Erythroblast (primary cell): ENCODE measurements around the gene ATP1A4.

Source experiments
- GATA1 ChIP-seq: IDR thresholded peaks from 2 replicates; pipeline ENCODE4 v1.6.1; 2011; ENCODE audit warnings: low read depth, mild to moderate bottlenecking, control low read depth, low read length, moderate library complexity
- POLR2A ChIP-seq: IDR thresholded peaks from 2 replicates; pipeline ENCODE4 v1.6.1; 2011; ENCODE audit warnings: mild to moderate bottlenecking, low read length

GRCh38 chr1:160162931-160163330, 11.5 kb downstream of the ATP1A4 start:
- TF ChIP-seq POLR2A = no peak
- TF ChIP-seq GATA1 = no peak
